GM10266 (cell line): ENCODE results near the gene LMF2.

Experiments
- DNase-seq: peaks from one replicate; pipeline ENCODE4 v3.0.0; 2012; ENCODE audit errors: extremely low spot score
- CTCF ChIP-seq: IDR thresholded peaks from 2 replicates; pipeline ENCODE4 v1.5.1; 2012; ENCODE audit warnings: mild to moderate bottlenecking, low read depth; ENCODE audit not compliant: control insufficient read depth, insufficient read depth; ENCODE audit errors: missing control alignments

LMF2 gene

GRCh38 chr22:50454556-50455075, 52.9 kb downstream of the LMF2 start:
- TF ChIP-seq CTCF, result no peak
- no peak for DNase-seq
